ENCODE results near the gene OVOL1. TPM values are rescaled to one million over a fixed set of nuclear protein-coding genes. Genes with fewer than 3 reads are reported as not detected.

OVOL1 gene
- total and polyA plus RNA-seq, 2 of the 8 experiments (the other 6 are each of a cell fraction or from before 2014, with no cell fraction given), result 2.6 to 3.4 TPM

DNA sequence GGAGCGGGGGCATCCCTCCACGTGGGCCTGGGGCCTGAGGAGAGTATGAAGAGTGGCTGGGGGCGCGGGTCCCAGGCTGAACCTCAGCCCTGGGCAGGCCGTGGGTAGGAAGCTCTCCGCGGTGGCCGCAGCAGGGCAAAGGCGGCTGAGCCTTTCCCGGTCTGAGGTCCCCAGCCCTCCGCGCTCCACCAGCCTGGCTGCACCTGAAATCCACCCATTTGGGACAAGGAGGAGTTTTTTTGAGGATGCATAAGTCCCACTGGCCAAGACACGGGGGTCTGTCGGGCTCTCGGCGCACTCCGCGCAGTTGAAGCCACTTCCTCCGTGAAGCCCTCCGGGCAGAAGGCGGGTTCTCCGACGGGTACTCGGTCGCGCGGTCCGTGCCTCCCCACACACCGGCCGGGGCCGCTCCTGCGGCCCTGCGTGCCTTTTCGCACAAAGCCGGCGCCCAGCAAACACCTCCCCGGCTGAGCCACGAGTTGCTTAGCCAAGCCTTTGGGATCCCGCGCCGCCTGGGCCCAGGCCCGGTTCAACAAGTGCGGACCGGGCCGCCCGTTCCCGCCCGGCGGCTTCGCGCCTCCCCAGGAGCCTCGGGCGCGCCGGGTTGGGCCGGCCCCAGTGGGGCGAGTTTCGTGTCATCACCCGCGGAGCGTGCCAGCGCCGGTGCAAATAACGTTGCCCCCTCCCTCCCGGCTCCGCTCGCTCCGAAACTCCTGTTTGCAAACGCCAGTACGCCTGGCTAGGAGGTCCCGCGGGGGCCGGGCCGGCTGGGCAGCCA, 666 bp upstream of the OVOL1 start (continued):
- TF ChIP-seq, protein P1, sequence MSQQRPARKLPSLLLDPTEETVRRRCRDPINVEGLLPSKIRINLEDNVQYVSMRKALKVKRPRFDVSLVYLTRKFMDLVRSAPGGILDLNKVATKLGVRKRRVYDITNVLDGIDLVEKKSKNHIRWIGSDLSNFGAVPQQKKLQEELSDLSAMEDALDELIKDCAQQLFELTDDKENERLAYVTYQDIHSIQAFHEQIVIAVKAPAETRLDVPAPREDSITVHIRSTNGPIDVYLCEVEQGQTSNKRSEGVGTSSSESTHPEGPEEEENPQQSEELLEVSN (IDR thresholded peaks at IDR 0.05), result peak; percentile 66
- TF ChIP-seq KDM5A (IDR thresholded peaks at IDR 0.05; ENCODE audit: low read length), result no peak
- TF ChIP-seq, protein P2, sequence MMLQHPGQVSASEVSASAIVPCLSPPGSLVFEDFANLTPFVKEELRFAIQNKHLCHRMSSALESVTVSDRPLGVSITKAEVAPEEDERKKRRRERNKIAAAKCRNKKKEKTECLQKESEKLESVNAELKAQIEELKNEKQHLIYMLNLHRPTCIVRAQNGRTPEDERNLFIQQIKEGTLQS (IDR thresholded peaks at IDR 0.05; ENCODE audit: insufficient read depth, low read depth, low read length), result no peak
- no peak for TF ChIP-seq TBP (IDR thresholded peaks at IDR 0.05; ENCODE audit: low read depth, low read length)
- TF ChIP-seq SUZ12 (IDR thresholded peaks at IDR 0.05; ENCODE audit: low read length), result peak; percentile 74; the same call in 1 of the 2 replicates
- TF ChIP-seq RXRA (IDR thresholded peaks at IDR 0.05; ENCODE audit: insufficient read depth, low read depth, low read length), result no peak
- TF ChIP-seq KDM4A (IDR thresholded peaks at IDR 0.05; ENCODE audit: low read depth, low read length, severe bottlenecking), result peak; percentile 54
- TF ChIP-seq POLR2AphosphoS5 (IDR thresholded peaks at IDR 0.05; ENCODE audit: low read depth, low read length), result no peak
- no peak for TF ChIP-seq RFX5 (IDR thresholded peaks at IDR 0.05; ENCODE audit: borderline replicate concordance, low read depth, low read length)
- TF ChIP-seq HDAC2 (IDR thresholded peaks at IDR 0.05; ENCODE audit: borderline replicate concordance in 1 of 2, low read depth in 2 of 2, low read length in 2 of 2), result no peak
- no peak for TF ChIP-seq ZNF274 (IDR thresholded peaks at IDR 0.05; ENCODE audit: borderline replicate concordance, extremely low read depth, low read length)
- no peak for TF ChIP-seq YY1 (IDR thresholded peaks at IDR 0.05; ENCODE audit: low read depth, low read length)
- no peak for TF ChIP-seq TCF12 (IDR thresholded peaks at IDR 0.05; ENCODE audit: low read depth, low read length)
- no peak for TF ChIP-seq JUN (IDR thresholded peaks at IDR 0.05; ENCODE audit: low read depth, low read length)
- no peak for TF ChIP-seq HDAC6 (IDR thresholded peaks at IDR 0.05; ENCODE audit: low read depth, low read length)
- TF ChIP-seq BACH1 (IDR thresholded peaks at IDR 0.05; ENCODE audit: low read length), result 0 out of 2 replicates have a peak, but pooled peaks have one; percentile 21
- peak; percentile 46 for TF ChIP-seq RNF2 (IDR thresholded peaks at IDR 0.05; ENCODE audit: borderline replicate concordance, low read depth, low read length, missing control alignments, poor library complexity, severe bottlenecking)
- TF ChIP-seq, protein P3, sequence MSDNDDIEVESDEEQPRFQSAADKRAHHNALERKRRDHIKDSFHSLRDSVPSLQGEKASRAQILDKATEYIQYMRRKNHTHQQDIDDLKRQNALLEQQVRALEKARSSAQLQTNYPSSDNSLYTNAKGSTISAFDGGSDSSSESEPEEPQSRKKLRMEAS (IDR thresholded peaks at IDR 0.05), result peak; percentile 2; the same call in 1 of the 2 replicates
- no peak for TF ChIP-seq CHD2 (IDR thresholded peaks at IDR 0.05; ENCODE audit: low read length)
- TF ChIP-seq EGR1 (IDR thresholded peaks at IDR 0.05; ENCODE audit: borderline replicate concordance, low read depth, low read length), result no peak
- TF ChIP-seq CHD1 (IDR thresholded peaks at IDR 0.05; ENCODE audit: low read depth, low read length), result no peak
- TF ChIP-seq FOSL1 (IDR thresholded peaks at IDR 0.05; ENCODE audit: insufficient read depth, low read depth, low read length), result no peak
- TF ChIP-seq TEAD4 (IDR thresholded peaks at IDR 0.05; ENCODE audit: low read depth, low read length), result no peak
